Measurements from ENCODE around the gene CD300LD.

Gene CD300LD

DNA sequence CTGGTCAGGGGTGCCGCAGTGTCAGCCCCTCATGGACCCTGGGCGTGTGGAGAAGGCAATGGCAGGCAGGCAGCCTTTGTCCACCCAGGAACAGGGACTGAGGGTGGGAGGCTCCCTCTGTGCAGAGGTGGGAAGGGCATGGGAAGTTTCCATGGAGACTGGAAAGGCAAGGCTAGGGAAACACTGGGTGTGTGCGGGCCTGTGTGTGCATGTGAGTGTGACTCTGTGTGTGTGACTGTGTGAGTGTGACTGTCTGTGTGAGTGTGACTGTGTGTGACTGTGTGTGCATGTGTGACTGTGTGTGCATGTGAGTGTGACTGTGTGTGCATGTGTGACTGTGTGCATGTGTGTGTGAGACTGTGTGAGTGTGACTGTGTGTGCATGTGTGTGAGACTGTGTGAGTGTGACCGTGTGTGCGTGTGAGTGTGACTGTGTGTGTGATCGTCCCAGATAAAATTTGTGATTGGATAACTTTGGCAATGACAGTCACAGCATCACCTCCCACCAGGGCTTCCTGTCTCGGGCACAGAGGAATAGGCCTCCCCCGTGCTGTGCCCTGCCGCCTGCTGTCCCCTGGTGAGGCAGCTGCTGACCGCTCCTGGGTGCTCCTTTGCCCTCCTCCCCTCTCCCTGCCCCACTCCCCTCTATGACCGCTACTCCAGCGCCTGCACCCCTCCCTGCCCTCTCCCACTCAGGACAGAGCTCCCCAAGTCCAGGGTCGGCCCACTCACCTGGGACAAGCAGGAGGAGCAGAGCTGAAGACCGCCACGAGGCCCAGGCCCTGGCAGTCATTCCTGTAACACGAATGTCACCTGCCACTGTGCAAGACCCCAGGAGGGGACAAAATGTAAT lies 46.9 kb downstream of the CD300LD start:
- TF ChIP-seq, protein P1, sequence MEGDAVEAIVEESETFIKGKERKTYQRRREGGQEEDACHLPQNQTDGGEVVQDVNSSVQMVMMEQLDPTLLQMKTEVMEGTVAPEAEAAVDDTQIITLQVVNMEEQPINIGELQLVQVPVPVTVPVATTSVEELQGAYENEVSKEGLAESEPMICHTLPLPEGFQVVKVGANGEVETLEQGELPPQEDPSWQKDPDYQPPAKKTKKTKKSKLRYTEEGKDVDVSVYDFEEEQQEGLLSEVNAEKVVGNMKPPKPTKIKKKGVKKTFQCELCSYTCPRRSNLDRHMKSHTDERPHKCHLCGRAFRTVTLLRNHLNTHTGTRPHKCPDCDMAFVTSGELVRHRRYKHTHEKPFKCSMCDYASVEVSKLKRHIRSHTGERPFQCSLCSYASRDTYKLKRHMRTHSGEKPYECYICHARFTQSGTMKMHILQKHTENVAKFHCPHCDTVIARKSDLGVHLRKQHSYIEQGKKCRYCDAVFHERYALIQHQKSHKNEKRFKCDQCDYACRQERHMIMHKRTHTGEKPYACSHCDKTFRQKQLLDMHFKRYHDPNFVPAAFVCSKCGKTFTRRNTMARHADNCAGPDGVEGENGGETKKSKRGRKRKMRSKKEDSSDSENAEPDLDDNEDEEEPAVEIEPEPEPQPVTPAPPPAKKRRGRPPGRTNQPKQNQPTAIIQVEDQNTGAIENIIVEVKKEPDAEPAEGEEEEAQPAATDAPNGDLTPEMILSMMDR (IDR thresholded peaks at IDR 0.05) = no peak

DNA sequence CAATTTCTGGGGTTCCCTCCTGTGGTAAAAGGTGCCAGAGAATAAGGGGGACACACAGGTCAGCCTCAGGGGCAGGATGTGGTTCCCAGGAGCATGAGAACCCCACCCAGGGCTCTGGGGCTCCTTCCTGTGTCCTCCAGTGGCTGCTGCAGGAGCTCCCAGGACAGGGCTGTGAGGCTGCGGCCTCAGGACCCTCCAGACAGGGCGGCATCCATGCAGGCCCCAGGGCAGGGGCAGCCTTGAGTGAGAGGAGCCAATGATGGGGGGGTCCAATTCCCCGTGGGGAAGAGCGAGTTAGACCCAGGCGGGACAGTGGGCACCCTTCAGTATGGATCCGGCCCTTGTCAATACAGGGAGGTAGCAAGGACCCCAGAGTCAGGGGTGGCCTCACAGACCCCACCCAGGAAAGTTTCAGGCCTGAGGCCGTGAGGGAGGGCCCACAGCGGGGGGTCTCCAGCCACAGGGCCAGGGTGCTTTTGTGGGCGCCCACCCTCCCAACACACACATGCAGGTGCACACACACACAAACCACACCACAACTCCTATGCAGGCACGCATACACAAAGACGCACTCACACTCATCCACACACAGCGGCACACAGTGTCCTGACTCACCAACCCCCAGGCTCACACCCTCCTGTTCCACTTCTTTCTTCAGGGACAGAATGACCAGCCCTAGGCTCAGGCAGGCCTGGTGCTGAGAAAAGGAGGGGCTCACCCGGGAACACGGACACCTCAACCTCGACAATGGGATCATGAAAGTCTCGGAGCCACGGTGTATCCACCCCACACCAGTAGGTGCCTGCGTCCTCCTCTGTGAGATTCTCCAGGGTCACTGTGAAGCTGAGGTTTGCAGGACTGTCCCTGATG lies 48.0 kb downstream of the CD300LD start:
- TF ChIP-seq, protein P1 (IDR thresholded peaks at IDR 0.05) = no peak

DNA sequence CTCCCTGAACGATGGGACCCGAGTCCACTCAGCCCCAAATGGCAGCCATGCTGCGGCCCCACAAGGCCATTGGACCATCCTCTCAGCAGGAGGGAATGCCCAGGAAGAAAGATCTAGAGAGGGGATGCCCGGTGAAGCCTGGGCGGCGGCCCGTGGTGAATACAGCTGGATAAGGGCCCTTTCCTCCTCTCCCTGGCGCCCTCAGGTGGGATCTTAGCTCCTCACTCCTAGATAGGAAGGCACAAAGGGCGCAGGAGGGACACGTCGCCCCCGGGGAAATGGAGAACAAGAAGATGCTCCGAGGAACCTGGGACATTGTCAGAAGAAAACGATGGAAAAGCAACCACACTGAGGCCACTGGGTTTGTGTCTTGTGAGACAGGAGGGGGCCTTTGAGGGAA lies 48.7 kb downstream of the CD300LD start:
- TF ChIP-seq, protein P1 (IDR thresholded peaks at IDR 0.05) = no peak

DNA sequence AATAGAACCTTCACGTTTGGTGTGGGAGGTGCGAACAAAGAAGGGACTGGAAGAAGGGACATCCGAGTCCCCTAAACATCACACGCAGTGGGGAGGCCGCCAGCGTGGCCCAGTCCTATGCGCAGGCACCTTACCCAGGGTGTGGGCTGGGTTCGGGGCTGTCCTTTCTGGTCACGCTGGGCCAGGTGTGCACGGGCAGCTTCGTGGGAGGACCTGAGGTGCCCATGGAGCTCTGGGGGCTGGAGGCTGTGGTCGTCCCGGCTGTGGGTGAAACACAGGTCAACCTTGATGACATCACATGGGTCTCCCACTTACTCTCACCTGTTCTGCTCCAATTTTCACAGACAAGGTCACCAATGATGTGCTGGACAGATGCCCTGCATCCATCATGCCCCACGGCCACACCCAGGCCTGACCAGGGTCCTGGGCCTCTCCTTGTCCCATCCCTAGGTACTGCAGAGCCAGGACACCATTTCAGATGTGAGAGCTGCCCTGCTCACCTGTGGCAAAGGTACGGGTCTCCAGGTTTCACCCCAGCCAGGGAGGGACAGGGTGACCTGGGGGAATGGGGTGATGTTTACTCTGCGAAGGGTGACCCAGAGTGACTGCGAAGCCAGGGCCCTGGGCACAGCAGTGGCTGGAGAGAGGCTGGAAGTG lies 49.2 kb downstream of the CD300LD start:
- TF ChIP-seq, protein P1 (IDR thresholded peaks at IDR 0.05) = no peak

DNA sequence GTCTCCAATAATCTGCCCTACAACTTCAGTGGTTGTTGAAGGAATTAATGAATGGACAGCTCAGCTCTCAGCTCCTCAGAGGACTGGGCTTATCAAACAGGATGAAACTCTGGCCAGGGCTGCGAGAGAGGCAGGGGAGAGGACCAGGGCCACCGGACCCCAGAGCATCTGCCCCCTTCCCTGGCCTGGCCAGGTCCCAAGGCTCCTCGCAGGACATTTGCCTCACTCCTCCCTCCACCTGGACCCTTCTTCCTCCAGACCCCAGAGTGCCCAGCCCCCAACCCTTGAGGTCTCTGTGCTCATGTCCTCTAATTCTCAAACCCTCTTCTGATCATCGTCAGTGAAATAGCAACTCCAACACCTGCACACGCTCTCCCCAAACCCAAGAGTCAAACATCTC lies 49.9 kb downstream of the CD300LD start:
- TF ChIP-seq, protein P1 (IDR thresholded peaks at IDR 0.05) = no peak

DNA sequence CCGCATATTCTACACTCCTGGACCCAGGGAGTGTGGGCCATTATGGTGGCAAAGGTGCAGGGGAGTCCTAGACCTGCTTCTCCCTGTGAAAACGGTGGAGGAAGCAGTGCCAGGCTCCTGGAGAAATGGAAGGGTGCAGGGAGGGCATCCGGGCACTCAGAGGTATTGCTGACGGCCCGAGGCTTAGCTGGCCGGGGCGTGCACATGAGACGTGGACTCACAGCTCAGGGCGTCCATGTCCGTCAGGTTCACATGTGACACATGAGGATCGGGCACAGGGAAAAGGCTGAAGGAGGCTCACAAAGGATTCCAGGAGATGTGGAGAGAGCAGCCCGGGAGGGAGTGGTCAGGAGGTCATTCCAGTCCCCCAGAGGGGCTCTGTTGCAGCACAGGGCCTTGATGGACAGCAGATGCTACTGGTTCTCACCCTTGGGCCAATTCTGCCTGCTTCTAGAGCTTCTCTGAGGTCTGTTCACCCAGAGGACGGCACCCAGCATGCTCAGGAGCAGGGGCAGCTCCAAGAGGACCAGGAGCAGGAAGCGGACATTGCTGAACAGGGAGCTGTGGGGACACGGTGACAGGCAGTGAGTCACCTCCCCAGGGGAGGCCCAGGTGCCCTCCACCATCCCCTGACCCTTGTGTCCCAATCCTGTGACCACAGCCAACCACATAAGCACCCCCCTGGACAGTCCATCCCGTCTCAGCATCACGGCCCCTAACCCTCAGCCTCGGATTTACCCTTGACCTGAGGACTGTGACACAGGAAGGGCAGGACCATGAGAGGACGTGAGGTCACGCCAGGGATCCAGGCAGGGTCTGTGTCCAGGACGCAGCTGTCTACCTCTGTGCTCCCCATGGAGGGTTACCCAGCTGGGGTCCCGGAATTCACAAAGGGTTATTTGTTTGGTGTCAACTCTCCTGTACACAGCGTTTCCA lies 50.6 kb downstream of the CD300LD start:
- TF ChIP-seq, protein P1 (IDR thresholded peaks at IDR 0.05) = no peak
